Mucosa of descending colon (tissue), 3 donors: ENCODE results near the gene TRIM62. TPM values are rescaled to one million over a fixed set of nuclear protein-coding genes. Genes with fewer than 3 reads are reported as not detected.

ENCODE experiments used
- ATAC-seq: fragments of 200-7000 bp; cut with Tn5 transposase; one replicate; pipeline ENCODE4 v1.9.1; 2020; ENCODE audit warnings: mild to moderate bottlenecking, moderate library complexity
- DNase-seq, 3 donors: peaks; one replicate each; pipeline ENCODE4 v3.0.0-alpha.2; 2020
- H3K36me3 ChIP-seq: fragments of 200-600 bp; one replicate; pipeline ENCODE4 v1.8.0; 2021; ENCODE audit warnings: low read depth, mild to moderate bottlenecking
- H3K4me1 ChIP-seq: fragments of 200-600 bp; one replicate; pipeline ENCODE4 v1.8.0; 2021; ENCODE audit warnings: low read depth, mild to moderate bottlenecking
- H3K4me3 ChIP-seq: fragments of 200-600 bp; one replicate; pipeline ENCODE4 v1.8.0; 2021; ENCODE audit warnings: mild to moderate bottlenecking
- H3K9me3 ChIP-seq: fragments of 200-600 bp; one replicate; pipeline ENCODE4 v1.8.0; 2021; ENCODE audit warnings: mild to moderate bottlenecking
- CTCF ChIP-seq: fragments of 200-600 bp; IDR thresholded peaks from one replicate; pipeline ENCODE4 v1.8.0; 2022; ENCODE audit warnings: antibody characterized with exemption, mild to moderate bottlenecking
- intact Hi-C, 2 donors: fragments of 100-400 bp; cut with DNase I in 1 of 2; cut with micrococcal nuclease in 1 of 2; formaldehyde crosslinking; loops; one replicate each; pipeline versions ENCODE4 v1.11.0 to v1.11.1; 2022; cut with DNase I, micrococcal nuclease
- total RNA-seq, 3 donors: library from RNA; stranded (reverse); fragmentation: NEBNext Ultra II Directional in 2 of 3; extraction: Animal tissue kit (Norgen Biotek cat#: 25700) in 2 of 3; gene quantifications; one replicate each; pipeline versions ENCODE4 v1.2.1 to v1.2.4, GENCODE V29; 2021 to 2023
- donor health status: DM: no; HTN: no; CAD: no; lungs with moderate emphysema.
- donor health status: DM: no; HTN: no; CAD: no.
- donor health status: DM: no; HTN: yes; CAD: no.

TRIM62 gene
- total RNA-seq, 3 donors from 2014 or later = 5.0 to 9.3 (median 5.2) TPM

GRCh38 chr1:33206340-33206739, 24.5 kb upstream of the TRIM62 start:
- intact Hi-C loops = no loop called here
- Histone ChIP-seq H3K4me1 (no peaks in the 10 kb centered on the region), H3K36me3 (no peaks in the 10 kb centered on the region), H3K4me3 (no peak overlapping the region), H3K9me3 (no peaks in the 10 kb centered on the region)
- DNase-seq = no peak
- ATAC-seq = no peak
- TF ChIP-seq CTCF = no peak

GRCh38 chr1:33195556-33195955, 13.7 kb upstream of the TRIM62 start:
- DNase-seq (no peak), ATAC-seq (no peak)
- H3K4me3 ChIP-seq = no peak overlapping the region
- no peaks in the 10 kb centered on the region for H3K36me3 ChIP-seq
- intact Hi-C loops = no loop called here
- no peak for TF ChIP-seq CTCF
- no peaks in the 10 kb centered on the region for H3K9me3 ChIP-seq
- H3K4me1 ChIP-seq = no peaks in the 10 kb centered on the region

- TF ChIP-seq CTCF = no peak
- no peak overlapping the region for H3K4me3 ChIP-seq
- DNase-seq = no peak
- H3K9me3 ChIP-seq = no peaks in the 10 kb centered on the region
- H3K36me3 ChIP-seq = no peaks in the 10 kb centered on the region
- ATAC-seq = no peak
- intact Hi-C loops = no loop called here
- H3K4me1 ChIP-seq = no peaks in the 10 kb centered on the region
Observed at GRCh38 chr1:33191731-33192275, 10.0 kb upstream of the TRIM62 start.

GRCh38 chr1:33190701-33191100, 8.9 kb upstream of the TRIM62 start:
- no peak for ATAC-seq
- no peak for TF ChIP-seq CTCF
- DNase-seq = no peak
- no peak overlapping the region for H3K4me3 ChIP-seq
- intact Hi-C loops = no loop called here
- no peaks in the 10 kb centered on the region for H3K4me1 ChIP-seq
- H3K9me3 ChIP-seq = no peaks in the 10 kb centered on the region
- H3K36me3 ChIP-seq = no peaks in the 10 kb centered on the region

GRCh38 chr1:33188572-33189275, 6.9 kb upstream of the TRIM62 start:
- Histone ChIP-seq H3K4me3 (no peak overlapping the region), H3K36me3 (no peaks in the 10 kb centered on the region), H3K9me3 (no peaks in the 10 kb centered on the region), H3K4me1 (no peaks in the 10 kb centered on the region)
- intact Hi-C loops = no loop called here
- ATAC-seq = no peak
- DNase-seq = no peak
- no peak for TF ChIP-seq CTCF
